COR-L47 (cell line): ENCODE data around the gene MASP2.

ENCODE experiments used
- DNase-seq: peaks from one replicate; lab custom pipeline; 2025; lab: John Stamatoyannopoulos, UW

The MASP2 gene

DNA sequence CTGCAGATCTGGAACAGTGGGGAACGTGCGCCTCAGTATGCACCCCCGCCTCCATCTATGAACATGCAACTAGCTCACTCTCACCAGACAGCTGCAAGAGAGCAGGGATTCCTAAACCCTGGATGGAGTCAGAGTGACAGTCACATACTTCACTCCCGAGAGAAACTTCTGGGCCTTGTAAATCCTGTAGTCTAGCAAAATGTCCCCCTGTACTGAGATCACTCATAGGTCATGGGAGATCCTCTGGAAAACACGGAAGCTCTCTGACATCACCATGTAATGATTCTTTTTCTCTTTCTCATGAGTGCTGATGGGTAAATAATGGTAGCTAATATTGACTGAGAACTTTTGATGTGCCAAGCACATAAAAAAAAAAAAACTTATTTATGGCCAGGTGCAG, 57.9 kb downstream of the MASP2 start:
- DNase-seq, result no peak

DNA sequence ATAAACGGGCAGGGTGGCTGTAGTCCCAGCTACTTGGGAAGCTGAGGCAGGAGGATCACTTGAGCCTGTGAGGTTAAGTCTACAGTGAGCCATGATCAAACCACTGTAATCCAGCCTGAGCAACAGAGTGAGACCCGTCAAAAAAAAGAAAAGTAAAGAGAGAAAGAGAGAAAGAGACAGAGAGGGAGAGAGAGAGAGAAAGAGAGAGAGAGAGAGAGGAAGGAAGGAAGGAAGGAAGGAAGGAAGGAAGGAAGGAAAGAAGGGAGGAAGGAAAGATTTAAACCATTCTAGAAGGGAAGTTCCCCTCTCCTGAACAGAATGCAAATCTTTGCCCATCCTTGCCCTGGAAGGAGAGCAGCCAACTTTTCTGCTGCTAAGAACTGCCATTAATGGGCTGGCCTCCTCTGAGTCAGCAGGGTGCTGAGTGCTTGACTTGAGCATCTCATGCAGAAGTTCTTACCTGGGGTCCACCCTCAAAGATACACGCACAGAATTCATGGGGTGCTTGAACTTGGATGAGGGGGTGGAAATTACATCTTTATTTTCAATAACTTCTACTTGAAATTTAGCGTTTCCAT, 59.1 kb downstream of the MASP2 start:
- no peak for DNase-seq

GRCh38 chr1:10986525-10986890, 60.5 kb downstream of the MASP2 start:
- no peak for DNase-seq

GRCh38 chr1:10980841-10981727, 66.0 kb downstream of the MASP2 start:
- DNase-seq, result no peak

GRCh38 chr1:10980094-10980577, 66.9 kb downstream of the MASP2 start:
- no peak for DNase-seq

- DNase-seq, result no peak
Measured at GRCh38 chr1:10979483-10979920, 67.5 kb downstream of the MASP2 start.

DNA sequence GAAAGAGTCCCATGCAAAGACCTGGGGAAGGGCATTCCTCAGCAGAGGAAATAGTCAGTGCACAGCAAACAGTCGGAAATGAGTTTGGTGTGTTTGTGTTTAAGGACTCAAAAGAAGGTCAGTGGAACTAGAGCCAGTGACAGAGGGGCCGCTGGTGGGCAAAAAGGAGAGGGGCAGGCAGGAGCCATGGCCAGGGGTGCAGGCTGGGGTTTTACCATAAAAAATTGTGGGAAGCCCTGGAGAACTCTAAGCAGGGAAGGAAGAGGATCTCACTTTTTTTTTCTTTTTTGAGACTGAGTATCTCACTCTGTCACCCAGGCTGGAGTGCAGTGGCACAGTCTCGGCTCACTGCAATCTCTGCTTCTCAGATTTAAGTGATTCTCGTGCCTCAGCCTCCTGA, 68.3 kb downstream of the MASP2 start:
- no peak for DNase-seq
